GM19351 (cell line): ENCODE results near the gene CFL2.
"Not testable (repeated sequence)": the region's sequence is repeated elsewhere in the genome, so short reads cannot be mapped to it uniquely, and the experiment has no call there.

Experiments
- ATAC-seq: cut with Tn5 transposase; IDR thresholded peaks from one replicate; pipeline ENCODE4 v1.9.1; 2021; ENCODE audit warnings: mild to moderate bottlenecking, moderate library complexity; ENCODE audit not compliant: unreplicated experiment

The CFL2 gene

DNA sequence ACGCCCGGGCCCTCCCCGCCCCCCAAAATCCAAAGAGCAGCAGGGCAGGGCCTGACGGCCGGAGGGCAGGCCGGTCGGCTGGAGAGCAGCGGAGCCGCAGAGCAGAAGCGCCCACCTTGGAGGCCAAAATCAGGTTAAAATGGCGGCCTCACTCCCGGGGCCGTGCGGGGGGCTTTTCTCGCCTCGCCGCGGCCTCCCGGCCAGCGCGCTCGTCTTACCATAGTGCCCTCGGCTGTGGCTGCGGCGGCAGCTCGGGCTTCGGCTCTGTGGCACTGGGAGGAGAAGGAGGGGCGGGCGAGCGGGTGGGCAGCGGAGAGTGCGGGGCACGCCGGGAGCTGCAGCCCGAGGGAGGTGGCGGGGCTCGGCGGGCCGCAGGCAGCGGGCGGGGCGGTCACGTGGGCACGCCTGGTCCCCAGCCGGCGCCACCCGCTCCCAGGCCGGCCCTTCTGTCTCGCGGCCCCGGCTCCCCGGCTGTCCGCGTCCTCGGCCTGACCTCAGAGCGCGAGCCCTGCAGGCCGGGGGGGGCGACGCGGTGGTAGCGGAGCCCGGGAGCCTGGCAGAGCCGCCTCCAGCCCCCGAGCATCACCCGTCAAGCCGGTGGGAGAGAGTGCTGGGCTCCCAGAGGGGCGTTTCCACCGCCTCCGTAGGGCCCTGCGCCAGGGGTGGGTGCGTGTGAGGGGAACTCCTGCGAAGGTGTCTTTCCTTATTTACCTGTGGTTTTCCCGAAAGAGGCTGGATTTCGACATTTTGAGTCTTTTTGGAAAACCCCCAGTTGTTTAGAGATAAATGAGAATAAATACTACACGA lies at the start of gene CFL2:
CFL2 (minus strand) TSS at position 274 of the 807 bp plus-strand sequence; CDS start at position 221, 53 bp downstream.
- ATAC-seq = peak; percentile 74

- no peak for ATAC-seq
Observed at GRCh38 chr14:34755215-34755614, 40.8 kb upstream of the CFL2 start.

DNA sequence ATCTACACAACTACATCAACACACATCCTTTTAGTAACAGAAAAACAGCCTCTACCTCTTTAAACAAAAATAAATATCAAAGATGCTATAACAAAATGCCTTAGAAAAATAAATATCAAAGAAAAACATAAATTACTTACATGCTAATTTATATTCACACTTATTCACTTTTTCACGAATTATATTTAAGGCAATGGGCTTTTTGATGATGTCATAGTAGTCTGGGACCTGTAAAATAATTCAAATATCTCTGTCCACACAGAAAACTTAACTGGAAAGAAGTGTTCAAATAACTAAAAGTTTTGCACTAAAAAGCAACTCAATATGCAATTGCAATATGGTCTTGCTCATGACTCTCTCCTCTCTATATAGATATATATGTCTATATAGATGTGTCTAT lies 40.3 kb upstream of the CFL2 start:
- no peak for ATAC-seq

DNA sequence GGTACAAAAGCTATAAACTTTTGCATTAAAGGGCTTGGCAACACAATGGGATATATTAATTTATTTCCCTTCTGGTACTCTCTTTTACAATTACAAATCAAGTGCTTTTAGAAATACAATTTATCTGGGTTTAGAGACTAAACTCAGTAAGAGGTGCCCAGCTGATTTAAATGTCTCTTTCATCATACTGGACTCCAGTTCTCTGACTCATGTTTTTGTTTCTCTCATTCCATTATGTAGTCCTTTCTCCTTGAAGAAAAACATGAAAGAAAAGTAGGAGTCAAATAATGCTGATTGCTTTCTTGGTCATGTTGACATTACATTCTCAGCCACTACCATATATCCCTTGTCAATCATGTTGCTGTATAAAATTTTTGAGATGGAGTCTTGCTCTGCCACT lies 36.3 kb upstream of the CFL2 start:
- no peak for ATAC-seq

- ATAC-seq = no peak
Observed at GRCh38 chr14:34750233-34750632, 35.8 kb upstream of the CFL2 start.

DNA sequence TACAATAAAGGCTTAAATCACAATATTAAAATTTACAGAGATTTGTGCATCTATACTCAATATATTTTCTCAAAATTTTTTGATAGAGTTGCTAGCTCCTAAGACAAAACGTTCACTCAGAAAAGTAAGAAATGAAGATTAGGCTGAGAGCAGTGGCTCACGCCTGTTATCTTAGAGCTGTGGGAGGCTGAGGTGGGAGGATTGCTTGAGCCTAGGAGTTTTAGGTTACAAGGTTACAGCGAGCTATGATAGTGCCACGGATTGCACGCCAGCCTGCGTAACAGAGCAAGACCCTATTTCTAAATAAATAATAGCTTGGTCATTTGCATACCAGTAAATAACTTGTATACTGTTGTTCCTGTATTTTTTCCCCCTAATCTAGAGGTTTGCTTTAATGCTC lies 35.0 kb upstream of the CFL2 start:
- ATAC-seq = no peak

DNA sequence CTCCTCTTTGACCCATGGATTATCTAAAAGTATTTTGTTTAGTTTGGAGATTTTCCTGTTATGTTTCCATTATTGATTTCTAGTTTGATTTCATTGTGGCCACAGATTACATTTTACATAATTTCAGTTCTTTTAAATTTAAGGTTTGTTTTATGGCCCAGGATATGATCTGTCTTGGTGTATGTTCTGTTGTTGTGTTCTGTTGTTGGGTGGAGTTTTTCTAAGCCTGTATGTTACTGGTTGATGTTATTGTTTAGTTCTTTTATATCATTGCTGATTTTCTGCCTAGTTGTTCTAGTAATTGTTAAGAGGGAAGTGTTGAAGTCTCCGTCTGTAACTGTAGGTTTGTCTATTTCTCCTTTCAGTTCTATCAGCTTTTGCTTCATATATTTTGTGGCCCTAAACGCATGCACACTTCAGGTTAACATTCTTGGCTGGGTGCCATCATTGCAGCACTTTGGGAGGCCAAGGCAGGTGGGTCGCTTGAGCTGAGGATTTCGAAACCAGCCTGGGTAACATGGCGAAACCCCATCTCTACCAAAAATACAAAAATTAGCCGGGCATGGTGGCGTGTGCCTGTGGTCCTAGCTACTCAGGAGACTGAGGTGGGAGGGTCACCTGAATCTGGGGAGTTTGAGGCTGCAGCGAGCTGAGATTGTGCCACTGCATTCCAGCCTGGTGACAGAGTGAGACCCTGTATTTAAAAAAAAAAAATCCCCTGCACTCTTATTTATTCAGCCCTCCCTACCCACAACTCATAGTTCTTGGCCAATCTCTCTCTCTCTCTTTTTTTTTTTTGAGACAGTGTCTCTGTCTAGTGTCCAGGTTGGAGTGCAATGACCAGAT lies 28.1 kb upstream of the CFL2 start:
- no peak for ATAC-seq

DNA sequence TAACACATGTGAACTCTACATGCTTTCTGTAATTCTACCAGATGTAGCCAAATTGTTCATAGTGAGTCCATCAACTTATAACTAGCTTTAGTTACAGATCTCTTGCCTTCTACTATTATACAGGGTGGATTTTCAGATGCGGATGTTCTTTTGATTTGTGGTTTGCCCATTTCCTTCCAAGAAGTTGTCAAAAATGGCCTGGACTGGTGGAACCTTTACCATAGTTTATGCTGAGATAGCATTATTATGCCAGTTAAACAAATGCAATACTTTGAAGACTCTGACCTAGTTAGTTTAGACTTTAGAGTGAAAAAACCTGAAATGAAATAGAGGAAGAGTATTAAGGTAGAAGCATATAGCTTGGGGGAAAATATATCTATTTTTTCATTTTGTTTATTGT lies 27.4 kb upstream of the CFL2 start:
- ATAC-seq = no peak

DNA sequence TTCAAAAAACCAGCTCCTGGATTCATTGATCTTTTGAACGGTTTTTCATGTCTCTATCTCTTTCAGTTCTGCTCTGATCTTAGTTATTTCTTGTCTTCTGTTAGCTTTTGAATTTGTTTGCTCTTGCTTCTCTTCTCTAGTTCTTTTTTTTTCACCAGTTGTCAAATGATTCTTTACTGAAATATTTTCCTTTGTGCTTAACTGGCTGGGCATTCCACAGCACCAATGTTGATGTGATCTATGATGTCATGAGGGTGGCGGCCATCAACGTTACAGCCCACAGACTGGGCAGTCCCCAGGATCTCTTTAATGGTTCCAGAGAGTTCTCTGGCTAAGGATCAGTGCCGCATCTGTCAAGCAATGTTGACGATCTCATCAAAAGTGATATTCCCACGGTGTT lies 25.7 kb upstream of the CFL2 start:
- not testable (repeated sequence) for ATAC-seq

DNA sequence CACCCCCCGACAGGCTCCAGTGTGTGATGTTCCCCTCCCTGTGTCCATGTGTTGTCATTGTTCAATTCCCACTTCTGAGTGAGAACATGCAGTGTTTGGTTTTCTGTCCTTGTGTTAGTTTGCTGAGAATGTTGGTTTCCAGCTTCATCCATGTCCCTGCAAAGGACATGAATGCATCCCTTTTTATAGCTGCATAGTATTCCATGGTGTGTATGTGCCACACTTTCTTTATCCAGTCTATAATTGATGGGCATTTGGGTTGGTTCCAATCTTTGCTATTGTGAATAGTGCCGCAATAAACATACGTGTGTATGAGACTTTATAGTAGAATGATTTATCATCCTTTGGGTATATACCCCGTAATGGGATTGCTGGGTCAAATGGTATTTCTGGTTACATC lies 22.7 kb upstream of the CFL2 start:
- not testable (repeated sequence) for ATAC-seq

- ATAC-seq = no peak
Observed at GRCh38 chr14:34733245-34733644, 18.9 kb upstream of the CFL2 start.

GRCh38 chr14:34732802-34733201 lies 18.4 kb upstream of the CFL2 start:
- no peak for ATAC-seq

GRCh38 chr14:34723867-34724266 lies 9.5 kb upstream of the CFL2 start:
- ATAC-seq = no peak

DNA sequence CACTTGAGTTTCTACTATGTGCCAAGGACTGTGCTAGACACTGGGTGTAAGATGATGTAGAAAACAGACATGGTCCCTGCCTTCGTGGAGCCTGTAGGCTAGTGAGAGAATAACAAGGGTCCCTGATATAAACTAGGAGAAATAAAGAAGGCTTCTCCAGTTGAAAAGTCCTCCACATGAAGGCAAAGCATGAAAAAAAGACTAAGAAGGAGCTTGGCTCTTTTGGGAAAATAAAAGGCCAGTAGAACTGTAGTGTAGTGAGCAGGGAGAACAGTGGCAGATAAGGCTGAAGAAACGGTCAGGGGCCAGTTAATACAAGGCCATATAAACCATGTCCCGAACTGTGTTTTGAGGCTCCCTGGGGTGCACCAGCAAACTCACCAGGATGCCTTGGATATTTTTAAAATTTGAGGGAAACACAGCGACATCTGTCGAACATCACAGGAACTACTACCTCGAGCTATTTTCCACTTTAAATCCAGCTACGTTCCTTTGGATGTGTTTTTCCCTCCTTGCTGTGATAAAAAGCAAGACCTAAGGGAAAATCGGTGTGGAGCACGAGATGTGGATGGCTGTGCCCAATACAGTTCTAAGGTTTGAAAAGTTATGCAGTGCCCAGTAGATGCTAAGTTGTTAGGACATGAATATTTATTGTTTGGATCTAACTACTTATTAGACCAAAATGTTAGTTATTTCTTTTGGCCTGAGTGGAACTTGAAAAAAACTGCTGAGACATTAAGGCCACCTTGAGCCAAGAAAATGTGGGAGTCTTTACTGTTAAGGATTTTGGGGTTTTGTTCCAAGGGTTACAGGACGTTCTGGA lies 8.5 kb upstream of the CFL2 start:
- no peak for ATAC-seq

DNA sequence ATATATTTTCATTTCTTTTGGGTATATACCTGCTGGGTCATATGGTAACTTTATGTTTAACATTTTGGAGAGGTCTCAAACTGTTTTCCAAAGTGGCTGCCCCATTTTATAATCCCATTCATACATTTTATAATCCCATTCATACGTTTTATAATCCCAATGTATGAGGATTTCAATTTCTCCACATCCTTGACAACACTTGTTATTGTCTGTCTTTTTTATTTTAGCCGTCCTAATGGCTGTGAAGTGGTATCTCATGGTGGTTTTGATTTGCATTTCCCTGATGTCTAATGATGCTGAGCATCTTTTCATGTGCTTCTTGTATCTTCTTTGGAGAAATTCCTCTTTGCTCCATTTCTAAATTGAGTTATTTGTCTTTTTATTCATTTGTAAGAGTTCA lies 6.7 kb upstream of the CFL2 start:
- no peak for ATAC-seq

GRCh38 chr14:34718750-34719304 lies 4.4 kb upstream of the CFL2 start:
- ATAC-seq = no peak

- ATAC-seq = no peak
Observed at GRCh38 chr14:34715127-34715863, 902 bp upstream of the CFL2 start.

- peak; percentile 18 for ATAC-seq
Observed at GRCh38 chr14:34713681-34714319, 593 bp downstream of the CFL2 start.

- no peak for ATAC-seq
Observed at GRCh38 chr14:34713122-34713680, 1.2 kb downstream of the CFL2 start.
